Osteoblast (primary cell): Measurements from ENCODE around the gene PLPP6. TPM values are rescaled to one million over a fixed set of nuclear protein-coding genes. Genes with fewer than 3 reads are reported as not detected.
"Not testable (repeated sequence)": the region's sequence is repeated elsewhere in the genome, so short reads cannot be mapped to it uniquely, and the experiment has no call there.

ENCODE experiments used
- DNase-seq: peaks from one replicate; pipeline ENCODE4 v3.0.0; 2011; ENCODE audit warnings: low spot score, mixed read lengths; ENCODE audit not compliant: insufficient read length; ENCODE audit errors: missing footprints
- H2AFZ ChIP-seq: 2 replicates; pipeline ENCODE4 v1.6.0; 2011; ENCODE audit warnings: mild to moderate bottlenecking, low read length
- H3K27ac ChIP-seq: 2 replicates; pipeline ENCODE4 v1.5.1; 2011; ENCODE audit warnings: mild to moderate bottlenecking, low read depth, low read length, moderate library complexity
- H3K27me3 ChIP-seq: 2 replicates; pipeline ENCODE4 v1.6.0; 2012; ENCODE audit warnings: mild to moderate bottlenecking, control low read depth, inconsistent platforms, low read length, moderate library complexity; ENCODE audit not compliant: insufficient read depth
- H3K36me3 ChIP-seq: 2 replicates; pipeline ENCODE4 v1.5.1; 2011; ENCODE audit warnings: mild to moderate bottlenecking, low read length, control low read depth, moderate library complexity; ENCODE audit not compliant: insufficient read depth
- H3K4me1 ChIP-seq: 2 replicates; pipeline ENCODE4 v1.5.1; 2011; ENCODE audit warnings: mild to moderate bottlenecking, low read length, control low read depth, moderate library complexity; ENCODE audit not compliant: insufficient read depth
- H3K4me2 ChIP-seq: 2 replicates; pipeline ENCODE4 v1.6.0; 2011; ENCODE audit warnings: mild to moderate bottlenecking, low read length; ENCODE audit not compliant: insufficient read depth
- H3K4me3 ChIP-seq: fragments of 200-600 bp; sonication (generic); 3 replicates; pipeline ENCODE4 v1.5.1; 2012; ENCODE audit warnings: mild to moderate bottlenecking, low read length, inconsistent platforms; ENCODE audit not compliant: insufficient read depth
- H3K79me2 ChIP-seq: 2 replicates; pipeline ENCODE4 v1.6.0; 2012; ENCODE audit warnings: mild to moderate bottlenecking, low read length, control low read depth, inconsistent platforms; ENCODE audit not compliant: insufficient read depth
- H3K9me3 ChIP-seq: 2 replicates; pipeline ENCODE4 v1.5.1; 2011; ENCODE audit warnings: low read depth, low read length, control low read depth
- H4K20me1 ChIP-seq: 2 replicates; pipeline ENCODE4 v1.6.0; 2012; ENCODE audit warnings: mild to moderate bottlenecking, low read length, control low read depth; ENCODE audit not compliant: insufficient read depth
- CTCF ChIP-seq: IDR thresholded peaks from 2 replicates; pipeline ENCODE4 v1.5.1; 2011; ENCODE audit warnings: mild to moderate bottlenecking, low read depth, low read length, moderate library complexity; ENCODE audit errors: extremely low read depth
- total RNA-seq: library from RNA; depleted of rRNA; stranded (reverse); fragments of >200 nt; gene quantifications from 2 replicates; pipeline ENCODE4 v1.2.3, GENCODE V29; 2012

Gene PLPP6
- total RNA-seq, 1 donor, result 7.2 TPM

- peak; percentile 38 for DNase-seq
- H3K27ac ChIP-seq, result no peak overlapping the region
- TF ChIP-seq CTCF, result peak; percentile 59
- no peaks in the 10 kb centered on the region for H3K27me3 ChIP-seq
- H3K4me3 ChIP-seq, result no peak overlapping the region
- no peak overlapping the region for H3K4me2 ChIP-seq
- H3K4me1 ChIP-seq, result no peaks in the 10 kb centered on the region
- no peaks in the 10 kb centered on the region for H3K9me3 ChIP-seq
- H3K79me2 ChIP-seq, result no peaks in the 10 kb centered on the region
- H3K36me3 ChIP-seq, result no peaks in the 10 kb centered on the region
- H2AFZ ChIP-seq, result no peak overlapping the region
- no peaks in the 10 kb centered on the region for H4K20me1 ChIP-seq
Measured at GRCh38 chr9:4640027-4640426, 22.1 kb upstream of the PLPP6 start.

GRCh38 chr9:4642351-4642750, 19.7 kb upstream of the PLPP6 start:
- Histone ChIP-seq H4K20me1 (no peaks in the 10 kb centered on the region), H3K4me3 (no peak overlapping the region), H2AFZ (no peak overlapping the region), H3K9me3 (no peaks in the 10 kb centered on the region), H3K4me2 (no peak overlapping the region), H3K79me2 (no peaks in the 10 kb centered on the region), H3K4me1 (no peaks in the 10 kb centered on the region), H3K27ac (no peak overlapping the region), H3K27me3 (no peaks in the 10 kb centered on the region), H3K36me3 (no peaks in the 10 kb centered on the region)
- no peak for DNase-seq
- no peak for TF ChIP-seq CTCF

- Histone ChIP-seq H3K27me3 (no peaks in the 10 kb centered on the region), H3K4me1 (no peaks in the 10 kb centered on the region), H3K79me2 (no peaks in the 10 kb centered on the region), H4K20me1 (no peaks in the 10 kb centered on the region), H3K36me3 (no peaks in the 10 kb centered on the region), H3K9me3 (no peaks in the 10 kb centered on the region), H3K4me3 (no peak overlapping the region), H2AFZ (no peak overlapping the region), H3K4me2 (no peak overlapping the region), H3K27ac (no peak overlapping the region)
- DNase-seq, result no peak
- TF ChIP-seq CTCF, result no peak
Measured at GRCh38 chr9:4654084-4654483, 8.0 kb upstream of the PLPP6 start.

- no peaks in the 10 kb centered on the region for H3K9me3 ChIP-seq
- H3K27me3 ChIP-seq, result no peaks in the 10 kb centered on the region
- H3K4me3 ChIP-seq, result no peak overlapping the region
- H3K4me1 ChIP-seq, result no peaks in the 10 kb centered on the region
- no peak for TF ChIP-seq CTCF
- no peaks in the 10 kb centered on the region for H3K36me3 ChIP-seq
- DNase-seq, result no peak
- no peak overlapping the region for H3K4me2 ChIP-seq
- no peaks in the 10 kb centered on the region for H3K79me2 ChIP-seq
- H3K27ac ChIP-seq, result no peak overlapping the region
- H4K20me1 ChIP-seq, result no peaks in the 10 kb centered on the region
- no peak overlapping the region for H2AFZ ChIP-seq
Measured at GRCh38 chr9:4654538-4654937, 7.6 kb upstream of the PLPP6 start.

GRCh38 chr9:4656196-4656595, 5.9 kb upstream of the PLPP6 start:
- not testable (repeated sequence) for H4K20me1 ChIP-seq, H3K9me3 ChIP-seq, H3K4me2 ChIP-seq, H3K27ac ChIP-seq, H3K27me3 ChIP-seq, H2AFZ ChIP-seq, H3K4me3 ChIP-seq, H3K36me3 ChIP-seq, H3K79me2 ChIP-seq, H3K4me1 ChIP-seq, DNase-seq
